NCI-H2171 (cell line): Measurements from ENCODE around the gene TMEM42.

ENCODE experiments used
- DNase-seq: peaks from one replicate; lab custom pipeline; 2025; lab: John Stamatoyannopoulos, UW

TMEM42 gene

GRCh38 chr3:44910693-44911092 is 49.0 kb downstream of the TMEM42 start:
- DNase-seq: no peak

GRCh38 chr3:44913868-44914468 is 52.3 kb downstream of the TMEM42 start:
- DNase-seq: no peak

- DNase-seq: no peak
Measured at GRCh38 chr3:44914936-44915335, 53.2 kb downstream of the TMEM42 start.
